ENCODE data around the gene TMC4. TPM values are rescaled to one million over a fixed set of nuclear protein-coding genes. Genes with fewer than 3 reads are reported as not detected.
A peak's percentile ranks its signal among the peaks of the same experiment; 100 is the strongest.
"Not testable (repeated sequence)": the region's sequence is repeated elsewhere in the genome, so short reads cannot be mapped to it uniquely, and the experiment has no call there.

The TMC4 gene
- total RNA-seq: 10 to 100 TPM; 51.8 to 66.5 (median 56.2) TPM
- polyA plus RNA-seq: 10 to 100 TPM; 80.0 to 88.9 TPM

DNA sequence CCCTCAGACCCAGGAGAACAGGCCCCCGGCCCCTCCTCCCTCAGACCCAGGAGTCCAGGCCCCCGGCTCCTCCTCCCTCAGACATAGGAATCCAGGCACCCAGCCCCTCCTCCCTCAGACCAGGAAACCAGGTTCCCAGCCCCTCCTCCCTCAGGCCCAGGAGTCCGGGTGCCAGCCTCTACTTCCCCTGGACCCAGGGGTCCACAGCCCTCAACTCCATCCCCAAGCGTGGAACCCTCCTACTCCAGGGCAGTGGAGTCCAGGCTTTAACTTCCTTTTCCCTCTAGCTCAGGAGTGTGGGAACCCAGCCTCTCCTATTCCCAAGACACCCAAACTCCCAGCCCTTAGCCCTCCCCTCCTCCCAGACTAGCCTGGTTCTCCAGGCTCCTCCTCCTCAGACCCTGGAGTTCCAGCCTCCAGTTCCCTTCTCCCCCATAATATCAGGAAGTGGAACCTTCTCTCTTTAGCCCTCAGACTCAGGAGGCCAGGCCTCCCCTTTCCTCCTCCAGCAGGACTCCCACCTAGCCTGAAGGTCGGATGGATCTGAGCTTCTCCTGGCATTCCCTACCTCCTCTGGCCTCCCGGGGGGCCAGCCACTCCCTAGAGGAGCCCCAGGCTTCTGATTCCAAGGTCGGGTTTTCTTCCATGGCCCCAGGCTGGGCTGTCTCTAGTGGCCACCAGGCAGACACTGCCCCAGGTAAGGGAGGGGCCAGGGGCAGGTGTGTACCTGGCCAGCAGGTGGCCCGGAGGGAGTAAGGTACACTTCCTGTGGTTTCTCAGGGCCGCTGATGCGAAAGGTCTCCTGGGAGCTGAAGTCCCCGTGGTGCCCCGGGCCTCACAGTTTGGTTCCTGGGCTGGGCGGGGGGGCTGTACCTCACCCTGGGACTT lies at the start of gene TMC4:
TSS of gene TMC4 (minus strand) at position 690 of the 888 bp plus-strand sequence. CDS start at position 647, 43 bp downstream.
- FAIRE-seq (no peak), DNase-seq (peak; percentile 83 to 96 (median 90)), ATAC-seq (peak; percentile 96 to 97 (median 97))
- H3K9me3 ChIP-seq: no peaks in the 10 kb centered on the region
- peaks cover 0 to 3% (median 0%) of the 10 kb centered on the region in 3 donors for H3K4me1 ChIP-seq
- intact Hi-C loops (cut with DNase I): loop anchor here in 1 of 3 donors (10.0 kb wide), 1 partner anchor 62 kb away; no protein-coding TSS in a partner anchor
- no peaks in the 10 kb centered on the region for H3K36me3 ChIP-seq
- H3K27me3 ChIP-seq: no peaks in the 10 kb centered on the region
- H3K4me3 ChIP-seq: peak within 1 kb of the TSS; percentile 35 to 67 (median 55)
- peak within 1 kb of the TSS; percentile 79 to 91 (median 86) for H3K27ac ChIP-seq
- peak; percentile 57 to 84 (median 64) for TF ChIP-seq CTCF (IDR thresholded peaks at IDR 0.05)
- 1 to 3% methylated on average over 13 of the region's 13 CpGs for WGBS, 2 donors

GRCh38 chr19:54221947-54222346 lies 49.0 kb upstream of the TMC4 start:
- H3K9me3 ChIP-seq; H3K4me1 ChIP-seq; ATAC-seq; intact Hi-C loops (cut with DNase I); DNase-seq; H3K27me3 ChIP-seq; H3K36me3 ChIP-seq; H3K27ac ChIP-seq; FAIRE-seq; H3K4me3 ChIP-seq: not testable (repeated sequence)
- WGBS, 2 donors: 61 to 66% methylated on average over 7 of the region's 7 CpGs

DNA sequence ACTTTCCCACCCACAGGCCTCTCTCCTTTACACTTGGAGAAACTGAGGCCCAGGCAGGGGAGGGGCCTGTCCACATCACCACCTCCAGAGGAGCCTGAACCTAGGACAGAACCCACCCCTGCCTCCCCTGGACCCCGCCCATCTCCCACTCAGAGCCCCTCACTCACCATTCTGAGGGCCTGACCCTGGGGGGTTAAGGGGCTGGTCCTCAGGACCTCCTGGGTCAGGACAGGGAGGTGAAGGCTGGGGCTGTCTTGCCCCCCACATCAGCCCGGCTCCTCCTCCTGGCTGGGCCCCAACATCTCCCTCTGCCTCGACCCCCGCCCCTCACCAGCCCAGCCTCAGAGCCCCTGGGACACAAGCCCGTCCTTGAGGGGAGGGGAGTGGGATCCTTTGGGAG lies 46.7 kb upstream of the TMC4 start:
- H3K4me1 ChIP-seq; H3K27me3 ChIP-seq; DNase-seq; H3K36me3 ChIP-seq; H3K4me3 ChIP-seq; H3K27ac ChIP-seq; H3K9me3 ChIP-seq; FAIRE-seq; ATAC-seq; intact Hi-C loops (cut with DNase I): not testable (repeated sequence)
- 71 to 84% methylated on average over 1 to 5 of the region's 5 CpGs for WGBS, 2 donors

DNA sequence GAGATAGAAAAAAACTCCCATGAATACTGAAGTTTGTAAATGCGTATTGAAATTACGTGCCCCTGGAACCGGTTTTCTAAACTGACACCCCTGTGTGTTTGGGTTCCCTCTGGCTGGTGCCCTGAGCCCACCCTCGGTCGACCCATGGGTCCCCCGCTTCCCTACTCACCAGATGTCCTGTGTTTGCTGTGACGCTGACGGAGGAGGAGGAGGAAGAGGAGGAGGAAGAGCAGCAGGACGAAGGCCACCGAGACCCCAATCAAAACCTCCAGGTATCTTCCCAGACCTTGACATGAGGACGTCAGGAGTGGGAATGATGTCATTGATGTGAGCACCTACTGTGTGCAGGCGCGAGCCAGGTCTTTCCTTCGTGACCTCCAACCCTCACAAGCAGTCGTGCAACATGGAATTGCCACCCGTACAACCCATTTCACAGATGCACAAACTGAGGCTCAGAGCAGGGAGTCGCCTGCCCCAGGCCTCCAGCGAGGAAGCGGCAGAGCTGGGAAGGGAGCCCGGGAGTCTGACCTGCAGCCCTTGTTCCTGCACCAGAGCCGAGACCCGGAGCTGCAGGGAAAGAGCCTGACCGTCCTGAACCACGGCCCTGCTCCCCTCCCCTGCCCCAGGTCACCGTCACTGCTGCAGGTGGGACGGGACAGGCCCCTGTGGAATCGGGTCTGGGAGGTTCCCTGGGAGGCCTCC lies 46.2 kb upstream of the TMC4 start:
- no peaks in the 10 kb centered on the region for H3K36me3 ChIP-seq
- H3K27ac ChIP-seq: no peak overlapping the region
- H3K27me3 ChIP-seq: no peaks in the 10 kb centered on the region
- whole genome bisulfite sequencing, 2 donors: 80 to 86% methylated on average over 27 of the region's 27 CpGs
- ATAC-seq: no peak
- FAIRE-seq: no peak
- peak in 1 of 6 donors; percentile 64 for DNase-seq
- H3K4me1 ChIP-seq: no peaks in the 10 kb centered on the region
- intact Hi-C loops (cut with DNase I): no loop called here
- H3K4me3 ChIP-seq: no peak overlapping the region
- no peak for TF ChIP-seq CTCF (IDR thresholded peaks at IDR 0.05)
- no peaks in the 10 kb centered on the region for H3K9me3 ChIP-seq

- Histone ChIP-seq H3K4me3 (no peak overlapping the region), H3K27me3 (no peaks in the 10 kb centered on the region), H3K4me1 (no peaks in the 10 kb centered on the region), H3K27ac (no peak overlapping the region), H3K9me3 (no peaks in the 10 kb centered on the region), H3K36me3 (no peaks in the 10 kb centered on the region)
- ATAC-seq (no peak), FAIRE-seq (no peak), DNase-seq (no peak)
- intact Hi-C loops (cut with DNase I): no loop called here
- no peak for TF ChIP-seq CTCF (IDR thresholded peaks at IDR 0.05)
- WGBS, 2 donors: 74 to 86% methylated on average over 5 to 8 of the region's 8 CpGs
These were observed 45.3 kb upstream of the TMC4 start for GRCh38 chr19:54218259-54218658.

DNA sequence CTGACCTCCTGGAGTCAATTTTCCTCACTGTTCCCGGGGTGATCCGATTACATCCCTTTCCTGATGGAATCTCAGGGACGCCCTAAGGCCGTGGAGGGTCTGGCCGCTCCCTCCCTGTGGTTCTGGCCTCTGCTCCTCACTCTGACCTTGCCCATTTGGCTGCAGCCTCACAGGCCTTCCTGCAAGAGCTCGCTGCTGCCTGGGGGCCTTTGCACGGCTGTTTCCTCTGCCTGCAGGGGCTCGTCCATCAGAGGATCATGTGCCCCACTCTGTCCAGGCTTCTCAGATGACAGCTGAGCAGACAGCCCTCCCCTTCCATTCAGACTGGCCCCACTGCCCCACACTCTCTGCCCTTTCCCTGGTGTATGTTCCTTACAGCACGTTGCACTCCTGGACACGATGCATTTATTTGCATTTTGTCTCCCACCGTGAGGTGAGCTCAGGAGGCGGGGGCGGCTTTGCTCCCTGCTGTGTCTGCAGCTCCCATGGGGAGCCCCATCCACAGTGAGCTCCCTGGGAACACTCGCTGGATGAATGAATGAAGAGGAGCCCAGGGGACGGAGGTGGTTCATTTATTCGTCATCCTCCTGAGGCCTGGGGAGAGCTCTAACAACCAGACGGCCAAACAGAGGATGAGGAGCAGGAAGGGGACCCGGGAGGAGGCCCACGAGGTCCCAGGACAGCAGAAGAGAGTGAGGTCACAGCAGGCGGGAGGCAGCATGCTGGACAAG lies 44.7 kb upstream of the TMC4 start:
- 57% methylated on average over 12 to 17 of the region's 20 CpGs for WGBS, 2 donors
- H3K27me3 ChIP-seq; DNase-seq; H3K36me3 ChIP-seq; H3K4me3 ChIP-seq; ATAC-seq; H3K27ac ChIP-seq; H3K9me3 ChIP-seq; FAIRE-seq; intact Hi-C loops (cut with DNase I); H3K4me1 ChIP-seq: not testable (repeated sequence)

Data from pancreas (tissue), 10 donors.